ENCODE measurements around the gene PREB.
A peak's percentile ranks its signal among the peaks of the same experiment; 100 is the strongest.

Gene PREB

DNA sequence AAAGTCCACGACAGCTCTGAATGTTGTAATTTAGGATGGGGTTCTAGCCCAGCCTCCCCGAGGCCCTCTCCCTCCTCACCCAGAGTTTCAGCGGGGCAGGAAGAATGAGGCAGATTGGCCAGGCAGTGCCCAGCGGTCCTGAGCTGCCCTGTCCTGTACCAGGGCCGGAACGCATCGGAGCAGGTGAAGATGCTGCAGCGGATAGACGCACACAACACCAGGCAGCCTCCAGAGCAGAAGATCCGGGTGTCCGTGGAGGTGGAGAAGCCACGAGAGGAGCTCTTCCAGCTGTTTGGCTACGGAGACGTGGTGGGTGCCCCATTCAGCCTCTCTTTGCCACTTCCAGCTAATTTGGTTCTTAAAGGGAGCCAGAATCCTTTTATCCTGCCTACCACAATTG is 37.1 kb downstream of the PREB start:
- no peaks in the 10 kb centered on the region for H3K9me3 ChIP-seq (ENCODE audit: severe bottlenecking)
- no peaks in the 10 kb centered on the region for H3K27me3 ChIP-seq (ENCODE audit: insufficient read depth, low read depth, severe bottlenecking)
- no peak overlapping the region for H3K27ac ChIP-seq
- DNase-seq: no peak
- H3K36me3 ChIP-seq: no peaks in the 10 kb centered on the region
- no peak overlapping the region for H3K4me3 ChIP-seq (ENCODE audit: low read depth, low read length)
- TF ChIP-seq, protein P1, sequence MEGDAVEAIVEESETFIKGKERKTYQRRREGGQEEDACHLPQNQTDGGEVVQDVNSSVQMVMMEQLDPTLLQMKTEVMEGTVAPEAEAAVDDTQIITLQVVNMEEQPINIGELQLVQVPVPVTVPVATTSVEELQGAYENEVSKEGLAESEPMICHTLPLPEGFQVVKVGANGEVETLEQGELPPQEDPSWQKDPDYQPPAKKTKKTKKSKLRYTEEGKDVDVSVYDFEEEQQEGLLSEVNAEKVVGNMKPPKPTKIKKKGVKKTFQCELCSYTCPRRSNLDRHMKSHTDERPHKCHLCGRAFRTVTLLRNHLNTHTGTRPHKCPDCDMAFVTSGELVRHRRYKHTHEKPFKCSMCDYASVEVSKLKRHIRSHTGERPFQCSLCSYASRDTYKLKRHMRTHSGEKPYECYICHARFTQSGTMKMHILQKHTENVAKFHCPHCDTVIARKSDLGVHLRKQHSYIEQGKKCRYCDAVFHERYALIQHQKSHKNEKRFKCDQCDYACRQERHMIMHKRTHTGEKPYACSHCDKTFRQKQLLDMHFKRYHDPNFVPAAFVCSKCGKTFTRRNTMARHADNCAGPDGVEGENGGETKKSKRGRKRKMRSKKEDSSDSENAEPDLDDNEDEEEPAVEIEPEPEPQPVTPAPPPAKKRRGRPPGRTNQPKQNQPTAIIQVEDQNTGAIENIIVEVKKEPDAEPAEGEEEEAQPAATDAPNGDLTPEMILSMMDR (IDR thresholded peaks at IDR 0.05; ENCODE audit: low read depth, low read length): no peak

DNA sequence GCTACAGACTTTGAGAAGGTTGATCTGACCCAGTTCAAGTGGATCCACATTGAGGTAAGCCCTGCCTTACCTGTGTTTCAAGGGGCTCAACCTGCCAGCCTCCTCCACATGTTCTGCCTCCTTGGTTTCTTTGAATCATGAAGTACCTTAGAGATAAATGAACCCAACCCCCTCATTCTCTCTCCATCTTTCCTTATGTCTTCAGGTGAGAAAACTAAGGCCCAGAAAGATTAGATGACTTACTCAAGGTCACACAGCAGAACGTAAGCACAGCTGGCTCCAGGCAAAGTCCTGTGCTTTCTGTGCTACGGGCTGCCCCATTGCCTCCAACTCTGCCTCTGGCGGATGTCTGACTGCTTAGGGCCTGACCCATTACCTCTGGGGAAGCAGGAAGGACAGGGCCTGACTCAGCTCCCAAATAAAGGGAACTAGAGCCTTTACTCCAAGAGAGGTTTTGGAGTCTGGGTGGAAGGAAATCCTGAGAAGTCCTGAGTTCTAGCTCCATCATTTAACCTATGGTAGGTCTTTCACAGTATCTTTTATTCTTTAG is 37.6 kb downstream of the PREB start:
- TF ChIP-seq, protein P1 (IDR thresholded peaks at IDR 0.05; ENCODE audit: low read depth, low read length): no peak

DNA sequence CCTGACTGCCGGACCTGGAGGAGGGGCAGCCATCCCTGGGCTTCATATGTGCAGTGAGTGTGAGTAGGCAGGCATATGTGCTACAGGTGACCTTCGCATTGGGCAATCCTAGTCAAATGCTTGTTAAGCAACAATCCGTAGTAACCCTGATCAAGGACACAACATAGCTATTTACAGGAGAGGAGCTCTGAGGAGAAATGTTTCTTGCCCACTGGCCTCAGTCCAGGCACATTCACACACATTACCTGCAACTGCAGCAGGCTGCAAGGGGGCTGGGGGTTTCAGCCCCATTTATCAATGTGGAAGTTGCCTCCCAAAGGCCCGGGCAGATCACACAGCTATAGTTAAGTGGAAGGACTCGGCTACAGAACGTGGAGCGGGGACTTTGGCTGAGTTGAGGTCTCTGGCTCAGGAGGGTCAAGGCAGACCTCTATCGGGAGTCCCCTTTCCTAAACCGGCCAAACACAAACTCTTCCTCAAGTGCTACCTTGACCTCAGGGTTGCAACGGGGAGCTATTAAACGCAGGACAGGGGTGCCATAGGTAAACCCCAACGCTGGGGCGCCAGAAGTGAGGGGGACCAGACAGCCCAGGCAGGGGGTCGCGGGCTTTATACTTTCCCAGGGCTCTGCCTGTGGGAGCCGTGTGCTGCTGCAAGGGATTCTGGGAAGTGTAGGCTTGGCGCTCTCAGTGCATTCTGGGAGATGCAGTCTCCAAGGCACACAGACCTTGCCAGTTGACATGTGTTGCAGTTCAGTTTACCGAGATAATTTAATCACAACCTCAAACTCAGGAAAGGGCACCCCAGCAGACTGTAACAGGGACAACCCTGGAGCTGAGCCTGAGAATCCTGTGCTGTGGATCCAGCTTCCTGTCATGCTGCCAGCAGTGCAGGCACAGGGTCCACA is 38.4 kb downstream of the PREB start:
- Histone ChIP-seq H3K27me3 (ENCODE audit: insufficient read depth, low read depth, severe bottlenecking) (no peaks in the 10 kb centered on the region), H3K36me3 (no peaks in the 10 kb centered on the region), H3K4me3 (ENCODE audit: low read depth, low read length) (peak overlapping the region; percentile 42), H3K27ac (peak overlapping the region; percentile 58), H3K9me3 (ENCODE audit: severe bottlenecking) (no peaks in the 10 kb centered on the region)
- TF ChIP-seq, protein P1 (IDR thresholded peaks at IDR 0.05; ENCODE audit: low read depth, low read length): no peak
- DNase-seq: peak; percentile 73

More for the DNA sequence above, 37.6 kb downstream of the PREB start:
- H3K9me3 ChIP-seq (ENCODE audit: severe bottlenecking): no peaks in the 10 kb centered on the region
- no peaks in the 10 kb centered on the region for H3K27me3 ChIP-seq (ENCODE audit: insufficient read depth, low read depth, severe bottlenecking)
- H3K4me3 ChIP-seq (ENCODE audit: low read depth, low read length): no peak overlapping the region
- no peaks in the 10 kb centered on the region for H3K36me3 ChIP-seq
- DNase-seq: no peak
- no peak overlapping the region for H3K27ac ChIP-seq

DNA sequence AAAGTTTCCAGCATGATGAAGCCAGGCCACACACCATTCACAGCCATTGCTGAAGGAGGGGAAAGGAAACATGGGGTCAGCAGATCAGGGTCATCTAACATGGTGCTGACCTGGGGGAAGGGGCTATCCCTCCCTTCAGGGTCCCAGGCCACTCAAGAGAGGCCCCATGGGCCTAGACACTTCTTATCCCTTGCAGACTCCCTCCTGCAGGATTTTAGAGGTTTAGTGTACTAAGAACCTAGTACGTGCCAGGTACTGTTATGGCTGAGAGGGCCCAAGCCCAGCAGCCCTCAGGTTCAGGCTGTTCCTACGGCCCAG is 39.0 kb downstream of the PREB start:
- no peak for DNase-seq
- TF ChIP-seq, protein P1 (IDR thresholded peaks at IDR 0.05; ENCODE audit: low read depth, low read length): no peak
- Histone ChIP-seq H3K4me3 (ENCODE audit: low read depth, low read length) (no peak overlapping the region), H3K36me3 (no peaks in the 10 kb centered on the region), H3K27me3 (ENCODE audit: insufficient read depth, low read depth, severe bottlenecking) (no peaks in the 10 kb centered on the region), H3K27ac (no peak overlapping the region), H3K9me3 (ENCODE audit: severe bottlenecking) (no peaks in the 10 kb centered on the region)

DNA sequence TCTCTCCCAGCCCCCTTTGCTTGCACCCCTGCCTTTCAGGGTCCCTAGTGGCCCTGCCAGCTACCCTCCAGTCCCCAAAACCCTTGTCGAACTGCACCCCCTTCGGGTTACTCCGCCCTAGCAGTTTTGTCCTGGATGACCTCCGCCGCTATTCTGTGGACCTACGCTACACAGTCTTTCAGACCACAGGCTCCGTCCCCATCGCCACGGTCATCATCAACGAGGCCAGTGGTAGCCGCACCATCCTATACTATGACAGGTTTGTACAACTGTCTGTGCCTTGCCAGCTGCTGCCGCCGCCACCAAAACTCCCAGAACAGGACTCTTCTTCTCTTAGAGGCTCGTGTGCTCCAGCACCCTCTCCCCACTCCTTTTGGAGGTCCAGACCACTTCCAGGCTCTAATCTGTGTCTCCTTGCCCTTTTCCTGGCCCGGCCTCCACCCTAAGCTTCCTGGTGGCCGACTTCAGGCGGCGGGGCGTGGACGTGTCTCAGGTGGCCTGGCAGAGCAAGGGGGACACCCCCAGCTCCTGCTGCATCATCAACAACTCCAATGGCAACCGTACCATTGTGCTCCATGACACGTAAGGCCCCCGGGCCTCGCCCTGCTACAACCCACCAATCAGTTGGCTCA is 40.0 kb downstream of the PREB start:
- no peaks in the 10 kb centered on the region for H3K36me3 ChIP-seq
- H3K4me3 ChIP-seq (ENCODE audit: low read depth, low read length): no peak overlapping the region
- H3K9me3 ChIP-seq (ENCODE audit: severe bottlenecking): no peaks in the 10 kb centered on the region
- no peak overlapping the region for H3K27ac ChIP-seq
- TF ChIP-seq, protein P1 (IDR thresholded peaks at IDR 0.05; ENCODE audit: low read depth, low read length): no peak
- H3K27me3 ChIP-seq (ENCODE audit: insufficient read depth, low read depth, severe bottlenecking): no peaks in the 10 kb centered on the region
- no peak for DNase-seq

All from WERI-Rb-1 (cell line).